Stimulated activated CD8-positive, alpha-beta memory T cell treated with anti-CD3 and anti-CD28 coated beads, Interleukin-2, amount 100 ng/mL, for 48 hours (primary cell): ENCODE results near the gene SPATS2.
A peak's percentile ranks its signal among the peaks of the same experiment; 100 is the strongest.

ENCODE experiments used
- DNase-seq, 2 donors: peaks; one replicate each; pipeline ENCODE4 v3.0.0-alpha.2; 2020; ENCODE audit warnings: low read depth in 2 of 2

The SPATS2 gene

GRCh38 chr12:49335955-49336644 is 31.2 kb upstream of the SPATS2 start:
- DNase-seq, result no peak

DNA sequence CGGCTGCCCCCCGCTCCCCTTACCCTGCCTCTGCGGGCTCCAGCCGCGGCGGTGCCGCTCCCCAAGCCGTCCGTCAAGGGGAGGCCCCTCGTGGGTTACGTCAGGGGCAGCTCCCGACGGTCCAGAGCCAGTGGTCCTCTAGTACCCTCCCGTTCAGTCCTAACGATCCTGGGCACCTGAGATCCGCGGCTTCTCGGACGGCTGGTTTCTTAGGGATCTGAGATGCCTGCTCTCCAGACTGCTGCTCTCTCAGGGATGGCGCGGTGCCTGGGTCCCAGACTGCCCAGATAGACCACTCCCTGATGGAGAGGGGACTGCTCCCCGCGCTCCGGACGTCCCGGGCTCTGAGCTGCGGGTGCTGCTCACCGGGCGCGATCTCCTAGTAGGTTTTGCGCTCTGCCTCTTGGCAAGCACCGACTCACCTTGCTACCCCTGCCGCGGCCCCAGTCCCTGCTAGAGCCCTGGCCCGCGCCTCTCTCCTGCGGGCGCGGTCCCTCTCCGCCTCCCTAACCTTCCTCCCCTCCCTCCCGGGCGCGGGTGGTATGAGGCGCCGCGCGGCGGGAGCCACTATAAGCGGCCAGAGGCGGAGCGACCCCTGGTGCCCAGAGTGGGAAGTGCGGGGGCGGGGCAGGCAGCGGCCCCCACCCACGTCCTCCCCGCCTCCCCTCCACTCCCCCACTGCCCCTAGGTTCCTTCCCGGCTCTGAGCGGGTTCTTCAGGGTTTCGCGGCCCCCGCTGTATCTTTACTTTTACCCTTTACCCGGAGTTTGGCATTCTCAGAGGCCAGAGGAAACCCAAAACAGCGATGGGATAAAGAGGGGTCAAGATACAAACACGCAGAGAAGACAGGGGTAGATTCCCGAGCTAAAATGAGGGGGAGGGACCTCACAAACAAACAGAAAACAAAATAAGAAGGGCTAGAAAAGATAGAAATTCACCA is 30.3 kb upstream of the SPATS2 start, which contains the start of gene C1QL4:
Gene C1QL4, minus strand, starts transcription at position 544 of the 940 bp plus-strand sequence. CDS start 711 bp downstream, outside the sequence.
- DNase-seq, result peak; percentile 79 to 87

DNA sequence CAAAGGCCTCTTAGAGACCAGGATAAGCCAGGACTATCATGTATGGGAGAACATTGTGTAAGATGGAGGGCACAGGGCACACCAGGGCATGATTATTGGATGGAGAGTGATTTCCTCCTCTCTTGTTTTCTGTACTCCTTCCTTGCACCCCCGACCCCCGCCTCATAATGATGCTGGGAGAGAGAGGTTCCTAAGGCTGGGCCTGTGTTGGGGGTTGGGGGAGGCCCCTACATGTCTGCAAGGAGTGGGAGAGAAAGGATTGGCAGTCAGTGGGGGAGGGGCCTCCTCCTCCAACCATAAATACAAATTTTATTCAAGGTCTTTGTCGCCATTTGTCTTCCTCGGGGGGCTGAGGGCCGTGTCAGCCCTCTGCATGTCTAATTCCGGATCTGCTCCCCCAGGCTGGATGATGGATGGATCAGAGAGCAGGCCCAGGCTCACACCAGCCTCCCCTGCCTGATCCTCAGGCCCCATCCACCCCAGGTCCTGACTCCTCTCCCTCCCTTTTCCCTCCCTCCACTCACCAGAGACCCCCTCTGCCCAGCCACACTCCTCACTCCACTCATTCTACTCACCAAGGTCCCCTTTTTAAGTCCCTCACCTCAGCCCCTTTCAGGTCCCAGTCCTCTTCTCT is 28.3 kb upstream of the SPATS2 start:
- no peak for DNase-seq

DNA sequence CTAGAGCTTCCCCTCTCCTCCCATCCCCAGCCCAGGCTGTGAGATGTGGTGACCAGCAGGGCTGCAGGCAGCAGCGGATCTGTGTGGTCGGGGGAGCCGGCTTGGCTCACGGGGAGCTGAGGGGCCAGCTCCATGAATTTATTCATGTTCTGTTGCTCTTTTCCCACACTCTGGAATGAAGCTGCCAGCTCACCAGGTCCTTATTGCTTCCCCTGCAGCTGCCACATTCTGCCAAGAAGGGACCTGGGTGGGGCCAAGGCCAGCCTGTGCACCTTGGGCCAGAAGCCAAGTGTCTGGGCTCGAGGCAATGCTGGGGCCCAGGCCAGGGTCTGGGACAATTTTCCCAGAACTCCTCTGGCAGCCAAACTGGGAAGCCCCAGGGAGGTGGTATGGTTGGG is 27.8 kb upstream of the SPATS2 start:
- DNase-seq, result no peak

- DNase-seq, result no peak
These were observed 27.0 kb upstream of the SPATS2 start for GRCh38 chr12:49340095-49340870.

DNA sequence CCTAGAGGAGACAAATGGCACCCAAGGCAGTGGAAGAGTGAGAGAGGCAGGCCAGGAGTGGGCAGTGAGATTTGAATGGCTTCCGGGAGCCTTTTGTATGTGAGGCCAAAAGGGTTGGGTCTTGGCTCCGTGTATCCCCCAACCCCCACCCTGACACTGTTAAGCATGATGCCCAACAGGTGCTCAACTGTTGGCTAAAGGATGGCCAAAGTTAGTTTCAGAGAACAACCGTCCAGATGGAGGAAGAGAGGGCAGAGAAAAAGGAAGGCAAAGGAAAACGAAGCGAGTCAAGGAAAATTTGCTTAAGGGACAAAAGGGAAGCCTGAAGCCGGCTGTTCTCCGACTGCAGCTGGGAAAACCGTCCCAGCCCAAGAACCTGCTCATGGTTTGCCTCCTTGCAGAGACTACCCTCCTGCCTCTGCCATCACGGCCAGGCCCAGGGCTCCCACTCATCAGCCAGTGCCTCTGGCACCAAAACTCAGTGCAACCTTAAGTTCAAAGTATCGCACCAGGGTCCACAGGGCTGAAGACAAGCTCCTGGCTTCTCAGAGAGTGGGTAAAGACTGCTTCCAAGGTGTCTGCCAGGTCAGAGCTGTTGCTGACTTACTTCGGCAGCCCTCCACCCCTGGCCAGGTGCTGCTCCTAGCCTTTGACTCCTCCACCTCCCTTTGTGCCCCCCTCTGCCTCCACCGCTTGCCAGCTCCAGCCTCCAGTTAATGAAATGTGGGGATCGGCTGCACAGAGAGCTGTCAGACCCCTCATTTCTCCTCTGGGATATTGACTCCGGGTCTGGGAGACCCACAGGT is 26.1 kb upstream of the SPATS2 start:
- no peak for DNase-seq

DNA sequence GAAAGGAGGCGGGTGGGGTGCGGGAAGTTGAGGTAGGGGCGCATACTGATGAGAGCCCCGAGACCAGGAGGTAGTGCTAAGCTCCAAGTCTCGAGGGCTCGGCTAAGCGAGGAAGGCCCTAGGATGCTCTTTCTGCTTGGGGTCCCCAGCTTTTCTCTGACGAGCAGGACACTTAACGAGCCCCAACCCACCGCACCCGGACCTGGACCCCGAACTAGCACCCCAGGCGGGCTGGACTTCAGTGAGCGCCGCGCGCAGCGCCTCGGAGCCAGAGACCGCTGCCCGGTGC is 25.5 kb upstream of the SPATS2 start:
- no peak for DNase-seq

- DNase-seq, result peak; percentile 80 to 83
These were observed 25.0 kb upstream of the SPATS2 start for GRCh38 chr12:49342066-49342913.

DNA sequence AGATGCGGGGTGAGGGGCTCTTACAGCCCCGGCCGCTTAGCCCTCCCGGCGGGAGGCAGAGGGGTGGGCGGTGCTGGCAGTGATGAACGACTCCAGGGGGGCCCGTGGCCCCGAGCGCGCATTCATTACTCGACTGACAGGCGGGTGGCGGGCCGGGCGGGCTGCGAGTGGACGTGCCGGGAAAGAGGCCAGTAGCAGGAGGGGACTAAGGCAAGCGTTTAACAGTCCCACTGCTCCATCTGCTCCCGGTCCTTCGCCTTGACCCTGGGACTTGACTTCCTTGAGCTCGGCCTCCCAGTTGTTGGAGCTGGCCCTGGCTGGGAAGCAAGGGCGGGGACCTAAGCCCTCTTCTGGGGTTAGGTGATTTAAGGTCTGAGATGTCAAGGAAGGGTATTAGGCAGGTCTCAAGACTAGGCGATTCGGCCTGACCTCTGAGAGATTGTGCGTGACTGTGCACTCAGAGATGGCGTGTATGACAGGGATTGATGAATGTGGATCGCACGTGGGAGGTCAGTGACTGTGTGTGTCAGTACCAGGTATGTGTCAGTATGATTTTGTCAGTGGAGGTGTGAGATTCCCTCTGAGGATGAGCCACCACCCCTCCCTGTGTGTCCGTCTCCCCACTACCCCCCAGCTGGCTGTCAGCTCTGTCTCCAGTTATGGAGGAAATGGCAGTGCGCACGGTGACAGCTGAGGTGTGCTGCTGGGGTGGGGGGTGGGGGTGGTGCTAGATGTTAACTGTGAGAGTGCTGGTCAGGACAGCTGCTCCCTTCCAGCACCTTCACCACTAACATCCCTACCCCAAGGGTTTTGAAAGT is 24.1 kb upstream of the SPATS2 start:
- peak in 1 of 2 donors; percentile 24 for DNase-seq

- no peak for DNase-seq
These were observed 22.7 kb upstream of the SPATS2 start for GRCh38 chr12:49344486-49345050.

- no peak for DNase-seq
These were observed 22.0 kb upstream of the SPATS2 start for GRCh38 chr12:49345051-49345824.

GRCh38 chr12:49345825-49346658 is 21.2 kb upstream of the SPATS2 start:
- DNase-seq, result no peak

DNA sequence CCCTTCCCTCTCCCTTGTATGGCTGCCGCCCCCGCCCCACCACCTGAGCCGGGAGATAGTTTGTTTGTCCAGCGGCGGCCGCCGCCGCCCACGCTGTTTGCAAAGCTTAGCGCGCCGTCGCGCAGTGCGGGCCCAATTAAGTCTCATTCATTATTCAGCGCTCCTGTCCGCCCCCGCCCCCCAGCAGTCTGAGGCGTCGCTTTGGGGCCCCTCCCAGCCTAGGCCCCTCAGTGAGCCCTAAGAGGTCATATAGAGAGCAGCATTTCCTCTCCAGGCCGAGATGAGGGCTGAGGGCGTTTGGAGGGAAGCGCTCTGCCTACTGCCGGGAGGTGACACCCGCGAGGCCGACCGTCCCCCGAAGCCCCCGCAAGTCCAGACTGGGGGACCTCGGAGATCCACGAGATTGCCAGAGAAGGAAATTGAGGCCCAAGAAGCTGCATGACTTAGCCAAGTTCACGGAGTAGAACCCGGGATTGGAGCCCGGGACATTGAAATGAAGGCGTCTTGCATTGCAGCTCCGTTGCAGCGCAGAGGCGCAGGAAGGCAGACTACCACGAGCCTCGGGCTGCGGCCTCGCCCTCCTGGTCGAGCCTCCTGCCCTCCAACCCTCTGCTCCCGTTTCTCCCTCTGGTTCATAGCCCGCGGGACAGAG is 20.5 kb upstream of the SPATS2 start, which contains the start of gene DNAJC22:
Gene DNAJC22, plus strand, starts transcription at position 230 of the 652 bp plus-strand sequence. CDS start 1,985 bp downstream, outside the sequence.
- no peak for DNase-seq

DNA sequence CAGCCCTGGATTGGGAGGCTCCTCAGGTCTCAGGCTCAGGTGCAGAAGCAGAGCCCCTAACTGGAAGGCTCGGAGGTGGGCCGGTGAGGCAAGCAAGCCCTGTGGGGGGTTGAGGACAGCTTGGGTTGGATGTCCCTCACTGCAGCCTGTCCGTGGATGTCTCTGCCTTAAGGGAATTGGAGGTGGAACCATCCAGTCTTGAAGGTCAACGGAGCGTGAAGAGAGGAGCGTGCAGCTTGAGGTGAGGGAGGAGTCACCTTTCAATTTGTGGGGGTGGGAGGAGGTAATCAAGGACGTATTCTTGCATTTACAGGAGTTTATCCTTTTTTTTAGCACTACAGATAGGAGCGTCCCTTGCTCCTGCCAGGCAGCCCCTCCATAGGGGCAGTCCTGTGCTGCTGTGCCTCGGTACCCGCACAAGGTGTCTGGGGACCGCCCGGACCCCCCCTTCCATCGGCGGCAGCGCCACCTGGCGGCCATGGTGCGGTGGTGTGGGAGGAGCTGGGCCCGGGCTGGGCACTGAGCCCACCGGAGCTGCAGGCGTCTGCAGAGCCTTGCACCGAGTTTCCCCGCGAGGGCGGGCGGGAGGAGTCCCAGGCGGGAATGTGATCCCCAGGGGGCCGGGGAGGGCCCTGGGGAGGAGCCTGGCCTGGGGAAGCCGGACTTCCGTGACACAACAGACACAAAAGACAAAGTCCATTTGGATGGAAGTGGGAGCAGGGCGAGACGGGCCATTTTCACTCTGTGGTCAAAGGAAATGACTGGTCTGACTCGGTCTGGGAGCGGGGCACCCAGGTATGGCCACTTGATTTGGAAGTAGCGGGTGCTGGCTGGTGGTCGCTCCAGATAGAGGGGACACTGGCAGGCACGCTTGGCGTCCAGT is 19.7 kb upstream of the SPATS2 start:
- DNase-seq, result peak; percentile 67 to 71

GRCh38 chr12:49348781-49349180 is 18.5 kb upstream of the SPATS2 start:
- DNase-seq, result no peak
